Heart right ventricle (tissue), 16 donors: ENCODE results near the gene DNAJC16. TPM values are rescaled to one million over a fixed set of nuclear protein-coding genes. Genes with fewer than 3 reads are reported as not detected.

Experiments
- ATAC-seq, 8 donors: fragments of 200-7000 bp; cut with Tn5 transposase; one replicate each; pipeline ENCODE4 v1.9.1; 2020; ENCODE audit warnings: mild to moderate bottlenecking in 8 of 8, moderate library complexity in 8 of 8, moderate number of reproducible peaks in 1 of 8
- DNase-seq, 2 donors: peaks; one replicate each; pipeline ENCODE4 v3.0.0-alpha.2; 2020
- H3K27ac ChIP-seq, 10 donors: fragments of 200-600 bp; sonication (generic) in 2 of 10; one replicate each; pipeline versions ENCODE4 v1.5.0 to v1.8.0; 2020 to 2022; ENCODE audit warnings: mild to moderate bottlenecking in 3 of 10
- H3K27me3 ChIP-seq, 7 donors: fragments of 200-600 bp; one replicate each; pipeline ENCODE4 v1.8.0; 2021 to 2022; ENCODE audit warnings: mild to moderate bottlenecking in 2 of 7
- H3K36me3 ChIP-seq, 9 donors: fragments of 200-600 bp; sonication (generic) in 1 of 9; one replicate each; pipeline versions ENCODE4 v1.5.0 to v1.8.0; 2020 to 2022; ENCODE audit warnings: mild to moderate bottlenecking in 2 of 9
- H3K4me1 ChIP-seq, 9 donors: fragments of 200-600 bp; sonication (generic) in 1 of 9; one replicate each; pipeline versions ENCODE4 v1.5.0 to v1.8.0; 2020 to 2022; ENCODE audit warnings: mild to moderate bottlenecking in 4 of 9
- H3K4me3 ChIP-seq, 10 donors: fragments of 200-600 bp; sonication (generic) in 2 of 10; one replicate each; pipeline versions ENCODE4 v1.5.0 to v1.8.0; 2020 to 2022; ENCODE audit warnings: mild to moderate bottlenecking in 7 of 10, moderate library complexity in 2 of 10
- H3K9me3 ChIP-seq, 11 donors: fragments of 200-600 bp in 10 of 11; sonication (generic) in 2 of 11; one replicate each; pipeline versions ENCODE4 v1.5.0 to v1.8.0; 2013 to 2022; ENCODE audit warnings: mild to moderate bottlenecking in 2 of 11, control low read depth in 1 of 11, moderate library complexity in 1 of 11
- CTCF ChIP-seq, 9 donors: fragments of 200-600 bp; sonication (generic) in 2 of 9; IDR thresholded peaks; one replicate each; pipeline versions ENCODE4 v1.5.0 to v1.8.0; 2021 to 2022; ENCODE audit warnings: antibody characterized with exemption in 9 of 9, mild to moderate bottlenecking in 5 of 9, moderate library complexity in 1 of 9
- WGBS, 2 donors: extraction: QIAGEN DNeasy Blood & Tissue Kit; methylation state at CpG; one replicate each; pipeline ENCODE4 v1.1.7; 2013; ENCODE audit warnings: inconsistent platforms in 1 of 2; 5-methylcytosine and 5-hydroxymethylcytosine counted together
- intact Hi-C, 10 donors: fragments of 100-400 bp; cut with DNase I; formaldehyde crosslinking; loops; one replicate each; pipeline versions ENCODE4 v1.11.1 to v1.14.2; 2022
- polyA plus RNA-seq, 2 donors: library from polyadenylated mRNA; stranded (reverse); fragments of 200-250 nt; gene quantifications; one replicate each; pipeline ENCODE4 v1.2.3, GENCODE V29; 2013
- total RNA-seq, 10 donors: library from RNA; stranded (reverse); fragmentation: NEBNext Ultra II Directional in 3 of 10; extraction: Animal tissue kit (Norgen Biotek cat#: 25700) in 3 of 10; gene quantifications; one replicate each; pipeline versions ENCODE4 v1.2.1 to v1.2.4, GENCODE V29; 2021 to 2023
- donor health status: Arrhythmogenic right ventricular cardiomyopathy.
- donor health status: ischemic (EF 13 %, LVEDD 7.1; RV severe dilation, severe dysfunction).
- donor health status: healthy with polysubstance abuse.
- donor health status: DM: no; HTN: yes; CAD: no.
- donor health status: DM: no; HTN: no; CAD: no.
- donor health status: ischemic (EF 25% LVEDD 6.9; RV normal size, moderate dysfunction).
- donor health status: ischemic (EF 25% LVEDD 5.7; RV mildly dilated, moderate dysfunction).
- donor health status: healthy.
- donor health status: DM: yes; HTN: yes; CAD: no.
- donor health status: Ischemic cardiomyopathy.
- donor health status: ischemic (EF 35%, LVEDD 5.7; RV mildly dilated, moderate dysfunction).
- donor health status: nonischemic (EF 11% LVEDD 7.7; RV severe dilation, severe dysfunction).
- donor health status: DM: yes; HTN: yes; CAD: no.
- donor health status: PGD.
- donor health status: ischemic (EF 29% LVEDD 5.4; RV normal size, mild dysfunction).
- donor health status: nonischemic (EF 23%, LVEDD 6.1; RV moderate dilation, normal function).

Gene DNAJC16
- total and polyA plus RNA-seq, 12 donors, result 4.7 to 22.8 (median 18.3) TPM

GRCh38 chr1:15557008-15557407 is 30.4 kb downstream of the DNAJC16 start:
- Histone ChIP-seq H3K36me3 (peaks cover 0 to 69% (median 32%) of the 10 kb centered on the region in 9 donors), H3K4me1 (no peaks in the 10 kb centered on the region), H3K27me3 (no peaks in the 10 kb centered on the region), H3K9me3 (no peaks in the 10 kb centered on the region), H3K4me3 (no peak overlapping the region), H3K27ac (no peak overlapping the region)
- intact Hi-C loops, result no loop called here
- no peak for TF ChIP-seq CTCF (IDR thresholded peaks at IDR 0.05)
- DNase-seq (no peak), ATAC-seq (no peak)
- 84 to 89% methylated on average over 2 of the region's 2 CpGs for WGBS, 2 donors

- 94 to 98% methylated on average over 2 of the region's 2 CpGs for WGBS, 2 donors
- no peaks in the 10 kb centered on the region for H3K9me3 ChIP-seq
- intact Hi-C loops, result no loop called here
- no peaks in the 10 kb centered on the region for H3K27me3 ChIP-seq
- DNase-seq, result no peak
- H3K4me1 ChIP-seq, result no peaks in the 10 kb centered on the region
- no peak for ATAC-seq
- no peak overlapping the region for H3K4me3 ChIP-seq
- TF ChIP-seq CTCF (IDR thresholded peaks at IDR 0.05), result no peak
- peaks cover 0 to 71% (median 38%) of the 10 kb centered on the region in 9 donors for H3K36me3 ChIP-seq
- H3K27ac ChIP-seq, result no peak overlapping the region
Measured at GRCh38 chr1:15557594-15557993, 30.9 kb downstream of the DNAJC16 start.

GRCh38 chr1:15558516-15558915 is 31.9 kb downstream of the DNAJC16 start:
- H3K4me1 ChIP-seq, result no peaks in the 10 kb centered on the region
- no peak overlapping the region for H3K4me3 ChIP-seq
- WGBS, 2 donors, result 95 to 97% methylated on average over 4 of the region's 4 CpGs
- no peak overlapping the region for H3K27ac ChIP-seq
- no peak for TF ChIP-seq CTCF (IDR thresholded peaks at IDR 0.05)
- H3K27me3 ChIP-seq, result no peaks in the 10 kb centered on the region
- intact Hi-C loops, result no loop called here
- ATAC-seq (no peak), DNase-seq (no peak)
- no peaks in the 10 kb centered on the region for H3K9me3 ChIP-seq
- H3K36me3 ChIP-seq, result peaks cover 0 to 74% (median 46%) of the 10 kb centered on the region in 9 donors

GRCh38 chr1:15559189-15559810 is 32.7 kb downstream of the DNAJC16 start:
- Histone ChIP-seq H3K4me1 (no peaks in the 10 kb centered on the region), H3K27ac (no peak overlapping the region), H3K9me3 (no peaks in the 10 kb centered on the region), H3K36me3 (peaks cover 0 to 75% (median 43%) of the 10 kb centered on the region in 9 donors), H3K27me3 (no peaks in the 10 kb centered on the region), H3K4me3 (no peak overlapping the region)
- ATAC-seq (no peak), DNase-seq (no peak)
- 94 to 95% methylated on average over 12 of the region's 12 CpGs for WGBS, 2 donors
- TF ChIP-seq CTCF (IDR thresholded peaks at IDR 0.05), result no peak
- intact Hi-C loops, result no loop called here
